Measurements from ENCODE around the gene SPEG.
"Not testable (repeated sequence)": the region's sequence is repeated elsewhere in the genome, so short reads cannot be mapped to it uniquely, and the experiment has no call there.

The SPEG gene

DNA sequence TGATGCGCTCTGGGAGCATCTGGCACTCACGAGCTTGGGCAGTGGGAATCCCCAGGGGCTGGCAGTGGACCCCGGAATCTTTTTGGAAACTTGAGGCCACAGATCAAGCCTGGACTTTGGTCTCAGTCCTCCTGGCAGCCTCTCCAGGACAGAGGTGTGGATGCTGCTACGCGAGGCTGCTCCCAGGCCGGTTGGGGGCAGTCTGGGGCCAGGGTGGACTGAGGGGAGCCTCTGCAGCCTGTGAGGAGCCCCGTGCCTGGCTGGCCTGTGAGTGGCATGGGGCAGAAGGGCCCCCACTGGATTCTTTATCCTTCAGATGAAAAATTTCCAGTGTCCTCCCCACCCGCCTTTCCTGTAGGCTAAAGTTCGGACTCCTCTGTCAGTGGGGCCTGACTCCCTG, 29.2 kb upstream of the SPEG start:
- no peak for DNase-seq (ENCODE audit: low read depth)

DNA sequence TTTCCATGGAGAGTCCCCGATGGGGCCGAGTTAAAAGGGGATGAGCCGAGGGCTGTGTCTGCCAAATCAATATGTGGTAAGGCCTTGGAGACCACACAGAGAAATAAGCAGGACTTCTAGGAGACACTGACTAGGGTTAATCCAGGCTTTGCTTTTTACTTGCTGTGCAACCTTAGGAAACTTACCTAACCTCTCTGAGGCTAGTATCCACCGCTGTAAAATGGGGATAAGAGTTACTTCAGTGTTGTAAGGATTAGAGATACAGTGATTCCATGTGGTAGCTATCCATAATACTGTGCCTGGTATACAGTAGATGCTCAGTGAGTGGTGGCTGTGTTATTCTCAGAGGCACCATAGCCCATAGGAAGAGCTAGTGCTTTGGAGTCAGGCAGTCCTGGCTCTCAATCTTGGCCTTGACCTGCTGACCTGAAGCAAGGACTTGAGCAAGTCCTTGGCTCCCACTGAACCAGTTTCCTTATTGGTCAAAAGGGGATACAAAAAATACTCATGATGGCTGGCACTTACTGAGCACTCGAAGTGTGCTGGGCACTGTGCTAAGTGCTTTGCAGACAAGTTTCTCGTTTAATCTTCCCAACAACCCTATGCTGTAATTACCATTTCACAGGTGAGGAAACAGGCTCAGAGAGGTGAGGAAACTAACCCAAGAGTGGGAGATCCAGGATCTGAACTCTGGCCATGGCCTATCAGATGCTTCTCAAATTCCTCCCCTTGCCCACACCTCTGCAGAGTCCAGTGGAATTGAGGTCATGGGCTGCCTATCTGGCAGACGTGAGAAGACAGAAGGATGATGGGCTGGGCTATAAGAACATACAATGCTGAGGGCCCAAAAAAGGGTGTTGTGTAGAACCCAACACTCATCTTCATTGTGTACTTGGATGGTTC, 28.4 kb upstream of the SPEG start:
- DNase-seq (ENCODE audit: low read depth) = no peak

DNA sequence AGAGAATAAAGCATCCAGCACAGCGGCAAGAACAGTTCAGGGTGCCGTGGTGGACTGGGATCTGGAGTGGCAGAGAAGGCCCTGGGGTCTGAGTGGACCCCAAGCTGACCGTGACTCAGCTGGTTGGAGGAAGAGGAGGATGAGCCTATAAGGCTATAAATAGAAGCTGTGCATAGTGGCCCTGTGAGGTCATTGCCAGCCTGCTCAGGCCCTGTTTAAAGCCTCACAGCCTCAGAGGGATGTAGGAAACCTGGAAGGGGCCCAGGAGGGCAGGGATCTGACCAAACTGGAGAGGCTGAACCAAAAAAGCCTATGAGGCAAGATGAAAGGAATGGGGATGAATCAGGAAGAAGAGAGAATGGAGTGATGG, 27.8 kb upstream of the SPEG start:
- peak; percentile 94 for DNase-seq (ENCODE audit: low read depth)

DNA sequence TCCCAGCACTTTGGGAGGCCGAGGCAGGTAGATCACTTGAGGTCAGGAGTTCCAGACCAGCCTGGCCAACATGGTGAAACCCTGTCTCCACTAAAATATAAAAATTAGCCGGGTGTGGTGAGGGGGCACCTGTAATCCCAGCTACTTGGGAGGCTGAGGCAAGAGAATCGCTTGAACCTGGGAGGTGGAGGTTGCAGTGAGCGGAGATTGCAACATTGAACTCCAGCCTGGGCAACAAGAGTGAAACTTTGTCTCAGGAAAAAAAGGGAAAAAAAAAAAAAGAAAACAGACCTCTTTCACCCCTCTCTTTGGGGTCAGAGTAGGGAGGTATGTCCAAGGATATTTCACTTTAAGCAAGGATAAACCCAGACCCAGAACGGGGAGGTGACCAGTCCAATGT, 27.3 kb upstream of the SPEG start:
- not testable (repeated sequence) for DNase-seq (ENCODE audit: low read depth)

DNA sequence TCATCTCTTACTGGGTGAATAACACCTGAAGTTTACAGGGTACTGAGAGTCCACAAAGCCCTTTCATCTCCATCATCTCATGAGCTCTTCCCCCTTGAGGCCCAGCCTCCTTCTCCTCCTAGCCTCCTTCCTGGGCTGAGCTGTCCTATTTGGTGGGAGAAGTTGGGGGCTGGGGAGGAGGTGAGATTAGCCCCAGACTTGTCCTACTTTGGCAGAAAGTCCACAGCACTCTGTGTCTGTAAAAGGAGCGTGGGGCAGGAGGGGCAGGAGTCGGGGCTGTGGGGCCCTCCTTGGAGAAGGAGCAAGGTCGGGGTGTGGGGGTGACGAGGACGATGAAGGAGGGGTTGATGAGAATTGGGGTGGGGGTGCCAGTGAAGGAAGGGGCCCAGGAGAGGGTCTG, 26.4 kb upstream of the SPEG start:
- DNase-seq (ENCODE audit: low read depth) = no peak

DNA sequence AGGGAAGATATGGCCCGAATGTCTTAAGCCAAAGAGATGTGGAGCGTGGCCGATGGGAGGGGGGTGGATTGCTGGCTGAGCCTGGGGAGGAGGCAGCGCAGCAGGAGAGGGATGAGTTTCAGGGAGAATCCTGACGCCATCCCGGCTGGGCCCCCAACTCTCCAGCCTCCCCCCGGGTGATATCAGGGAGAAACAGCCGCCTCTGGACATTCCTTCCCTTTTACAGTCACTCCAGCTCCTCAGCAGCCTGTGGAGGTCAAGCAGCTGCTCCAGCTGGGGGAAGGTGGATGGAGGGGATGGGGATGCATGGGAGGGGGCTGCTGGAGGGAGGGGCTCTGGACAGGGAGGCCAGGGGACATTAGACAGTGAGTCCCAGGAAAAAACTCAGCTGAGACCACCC, 26.0 kb upstream of the SPEG start:
- no peak for DNase-seq (ENCODE audit: low read depth)

DNA sequence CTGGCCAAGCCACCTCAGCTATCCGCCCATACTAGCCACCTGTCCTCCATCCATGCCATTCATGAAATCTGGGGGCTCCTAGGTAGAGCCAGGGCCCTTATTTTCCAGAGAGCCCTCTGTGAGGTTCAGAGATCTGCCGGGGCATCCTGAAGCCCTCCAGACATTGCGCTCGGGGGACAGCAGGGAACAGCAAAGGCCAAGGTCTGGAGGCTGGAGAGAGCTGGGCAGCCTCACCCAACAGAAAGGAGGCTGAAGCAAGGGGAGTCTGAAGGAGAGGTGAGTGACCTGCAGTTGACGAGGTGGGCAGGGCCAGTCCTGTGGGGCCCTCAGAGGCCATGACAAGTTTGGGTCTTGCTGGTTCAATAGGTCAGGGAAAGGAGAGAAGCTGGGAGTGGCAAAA, 25.0 kb upstream of the SPEG start:
- no peak for DNase-seq (ENCODE audit: low read depth)

DNA sequence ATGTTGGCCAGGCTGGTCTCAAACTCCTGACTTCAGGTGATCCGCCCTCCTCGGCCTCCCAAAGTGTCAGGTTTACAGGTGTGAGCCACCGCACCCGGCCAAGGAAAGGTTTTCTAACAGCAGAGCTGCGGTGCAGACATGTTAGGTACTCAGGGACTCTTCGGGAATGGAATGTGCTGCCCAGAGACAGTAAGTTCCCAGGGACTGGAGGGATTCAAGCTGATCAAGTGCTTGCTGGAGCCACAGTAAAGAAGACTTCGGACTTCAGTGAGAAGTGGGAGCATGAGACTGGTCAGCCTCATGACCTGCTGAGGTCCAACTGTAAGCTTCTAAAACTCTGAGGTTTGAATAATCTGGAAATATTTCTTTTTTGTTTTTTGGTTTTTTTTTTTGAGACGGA, 24.3 kb upstream of the SPEG start:
- no peak for DNase-seq (ENCODE audit: low read depth)

DNA sequence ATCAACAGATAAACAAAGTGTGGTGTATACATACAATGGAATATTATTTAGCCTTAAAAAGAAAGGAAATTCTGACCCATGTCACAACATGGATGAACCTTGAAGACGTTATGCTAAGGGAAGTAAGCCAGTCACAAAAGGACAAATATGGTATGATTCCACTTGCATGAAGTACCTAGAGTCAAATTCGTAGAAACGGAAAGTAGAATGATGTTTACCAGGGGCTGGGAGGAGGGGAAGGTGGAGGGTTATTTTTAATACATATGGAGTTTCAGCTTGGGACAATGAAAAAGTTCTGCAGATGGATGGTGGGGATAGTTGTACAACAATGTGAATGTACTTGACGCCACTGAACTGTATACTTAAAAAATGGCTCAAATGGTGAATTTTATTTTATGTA, 19.8 kb upstream of the SPEG start:
- DNase-seq (ENCODE audit: low read depth) = no peak

DNA sequence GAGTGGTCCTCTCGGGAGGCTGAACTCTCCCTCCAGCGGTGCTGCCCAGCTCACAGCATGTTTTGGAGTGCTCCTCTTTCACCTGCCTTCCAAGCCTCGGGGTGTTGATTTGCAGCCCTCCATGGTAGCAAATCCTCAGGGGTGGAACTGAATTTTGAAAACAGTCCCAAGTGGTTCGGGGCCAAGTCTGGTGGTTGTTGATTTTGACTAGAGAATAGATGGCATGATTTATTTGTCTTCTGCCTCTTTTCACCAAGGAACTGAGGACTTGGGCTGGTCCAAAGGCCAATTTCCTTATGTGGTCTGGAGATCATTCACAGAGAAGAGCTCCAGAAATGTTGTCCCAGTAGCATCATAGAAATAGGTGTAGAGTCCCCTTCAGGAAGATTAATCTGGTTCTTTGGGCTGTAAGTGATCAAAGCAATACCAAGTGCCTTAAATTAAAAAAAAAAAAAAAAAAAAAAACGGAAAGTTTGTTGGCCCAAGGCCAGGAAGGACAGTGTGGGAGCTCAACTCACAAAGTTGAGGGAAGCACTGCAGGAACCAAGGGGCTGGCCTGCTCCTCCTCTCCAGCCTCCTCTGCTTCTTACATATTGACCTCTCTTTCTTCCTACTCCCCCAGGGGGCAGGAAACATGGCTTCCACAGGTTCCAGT, 18.9 kb upstream of the SPEG start:
- DNase-seq (ENCODE audit: low read depth) = no peak

DNA sequence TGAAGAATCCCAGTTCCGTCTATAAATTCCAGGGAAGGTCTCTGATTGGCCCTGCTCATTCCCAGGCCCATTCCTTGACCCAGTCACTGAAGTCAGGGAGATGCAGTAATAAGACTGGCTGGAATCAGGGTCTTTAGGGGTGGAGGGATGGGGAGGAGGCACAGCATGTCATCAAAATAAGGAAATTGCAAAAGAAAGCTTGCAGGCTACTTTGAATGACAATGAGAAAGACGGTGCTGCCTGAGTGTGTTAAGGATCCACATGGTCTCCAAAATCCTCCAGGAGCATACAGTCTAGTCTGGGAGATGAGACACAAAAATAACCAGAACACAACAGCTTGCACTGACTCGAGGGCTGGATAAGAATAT, 18.4 kb upstream of the SPEG start:
- no peak for DNase-seq (ENCODE audit: low read depth)

DNA sequence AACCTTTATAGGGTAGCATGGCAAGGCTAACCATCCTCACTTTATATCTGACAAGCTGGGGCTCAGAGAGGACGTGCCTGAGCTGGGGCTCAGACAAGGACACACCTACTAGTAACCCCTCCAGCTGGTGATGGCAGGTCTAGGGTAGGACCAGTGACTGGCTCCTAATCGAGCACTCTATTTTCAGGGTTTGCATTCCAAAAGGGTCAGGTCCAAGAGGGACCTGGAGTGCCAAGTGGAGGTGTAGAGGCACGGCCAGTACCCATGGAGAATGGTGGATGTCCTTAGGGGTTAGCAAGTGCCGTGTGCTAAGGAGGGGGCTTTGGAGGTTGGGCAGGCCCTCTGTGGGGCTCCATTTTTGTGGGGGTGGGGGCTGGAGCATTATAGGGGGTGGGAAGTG, 17.7 kb upstream of the SPEG start:
- DNase-seq (ENCODE audit: low read depth) = no peak

DNA sequence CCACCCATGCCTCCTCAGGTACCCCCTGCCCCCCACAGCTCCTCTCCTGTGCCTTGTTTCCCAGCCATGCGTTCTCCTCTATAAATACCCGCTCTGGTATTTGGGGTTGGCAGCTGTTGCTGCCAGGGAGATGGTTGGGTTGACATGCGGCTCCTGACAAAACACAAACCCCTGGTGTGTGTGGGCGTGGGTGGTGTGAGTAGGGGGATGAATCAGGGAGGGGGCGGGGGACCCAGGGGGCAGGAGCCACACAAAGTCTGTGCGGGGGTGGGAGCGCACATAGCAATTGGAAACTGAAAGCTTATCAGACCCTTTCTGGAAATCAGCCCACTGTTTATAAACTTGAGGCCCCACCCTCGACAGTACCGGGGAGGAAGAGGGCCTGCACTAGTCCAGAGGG, 17.3 kb upstream of the SPEG start:
- no peak for DNase-seq (ENCODE audit: low read depth)

DNA sequence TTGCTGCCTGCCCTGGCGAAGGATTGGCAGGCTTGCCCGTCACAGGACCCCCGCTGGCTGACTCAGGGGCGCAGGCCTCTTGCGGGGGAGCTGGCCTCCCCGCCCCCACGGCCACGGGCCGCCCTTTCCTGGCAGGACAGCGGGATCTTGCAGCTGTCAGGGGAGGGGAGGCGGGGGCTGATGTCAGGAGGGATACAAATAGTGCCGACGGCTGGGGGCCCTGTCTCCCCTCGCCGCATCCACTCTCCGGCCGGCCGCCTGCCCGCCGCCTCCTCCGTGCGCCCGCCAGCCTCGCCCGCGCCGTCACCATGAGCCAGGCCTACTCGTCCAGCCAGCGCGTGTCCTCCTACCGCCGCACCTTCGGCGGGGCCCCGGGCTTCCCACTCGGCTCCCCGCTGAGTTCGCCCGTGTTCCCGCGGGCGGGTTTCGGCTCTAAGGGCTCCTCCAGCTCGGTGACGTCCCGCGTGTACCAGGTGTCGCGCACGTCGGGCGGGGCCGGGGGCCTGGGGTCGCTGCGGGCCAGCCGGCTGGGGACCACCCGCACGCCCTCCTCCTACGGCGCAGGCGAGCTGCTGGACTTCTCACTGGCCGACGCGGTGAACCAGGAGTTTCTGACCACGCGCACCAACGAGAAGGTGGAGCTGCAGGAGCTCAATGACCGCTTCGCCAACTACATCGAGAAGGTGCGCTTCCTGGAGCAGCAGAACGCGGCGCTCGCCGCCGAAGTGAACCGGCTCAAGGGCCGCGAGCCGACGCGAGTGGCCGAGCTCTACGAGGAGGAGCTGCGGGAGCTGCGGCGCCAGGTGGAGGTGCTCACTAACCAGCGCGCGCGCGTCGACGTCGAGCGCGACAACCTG, 16.3 kb upstream of the SPEG start, which contains the start of gene DES:
Gene DES, plus strand, starts transcription at position 223 of the 857 bp plus-strand sequence. Its CDS starts 86 bp downstream, at position 309.
- no peak for DNase-seq (ENCODE audit: low read depth)

DNA sequence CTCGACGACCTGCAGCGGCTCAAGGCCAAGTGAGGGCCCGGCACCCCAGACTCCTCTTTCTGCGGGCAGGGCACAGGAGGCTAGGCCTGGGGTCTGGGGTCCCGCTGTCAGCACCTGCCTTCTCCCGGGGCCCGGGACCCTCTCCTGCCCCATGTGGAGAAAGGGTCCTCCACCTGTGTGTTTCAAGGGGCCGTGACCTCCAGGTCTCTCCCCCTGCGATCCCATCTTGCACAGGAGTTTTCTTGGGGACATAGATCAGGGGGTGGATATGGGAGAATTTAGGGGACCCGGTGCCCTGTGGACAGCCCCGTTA, 15.7 kb upstream of the SPEG start:
- no peak for DNase-seq (ENCODE audit: low read depth)

DNA sequence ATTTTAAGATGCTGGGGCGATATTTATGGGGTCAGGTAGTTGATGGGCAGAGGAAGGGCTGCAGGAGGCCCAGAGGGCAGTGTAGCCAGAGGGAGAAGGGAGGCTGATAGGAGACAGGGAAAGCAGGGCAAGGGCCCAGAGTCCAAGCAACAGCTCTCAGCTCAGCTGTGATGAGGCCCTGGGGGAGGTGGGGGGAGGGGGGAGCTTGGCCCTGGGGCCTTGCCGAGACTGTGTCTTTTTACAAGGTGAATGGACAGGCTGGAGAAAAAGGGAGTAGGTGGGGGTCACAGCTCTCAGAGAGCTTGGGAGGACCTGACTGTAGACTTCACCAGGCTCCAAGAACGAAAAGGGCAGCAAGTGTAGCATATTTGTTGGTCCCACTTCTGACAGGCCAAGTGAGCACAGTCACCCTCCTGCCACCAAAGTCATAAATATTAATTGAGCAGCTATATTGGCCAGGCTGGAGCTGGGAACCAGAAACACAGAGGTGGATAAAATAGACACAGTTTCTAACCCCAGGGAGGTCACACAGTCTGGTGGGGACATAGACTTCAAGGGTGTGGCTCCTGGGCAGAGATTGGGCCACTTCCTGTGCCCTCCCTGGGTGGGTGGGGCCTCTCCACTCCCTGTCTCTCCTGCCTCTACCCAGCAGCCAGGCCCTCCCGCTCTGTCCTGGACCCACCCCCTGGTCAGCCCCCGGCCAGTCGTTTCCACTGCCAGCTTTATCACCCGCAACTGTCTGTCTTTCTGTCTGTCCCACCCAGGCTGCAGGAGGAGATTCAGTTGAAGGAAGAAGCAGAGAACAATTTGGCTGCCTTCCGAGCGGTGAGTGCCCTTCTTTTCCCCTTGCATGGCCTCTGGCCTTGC, 15.1 kb upstream of the SPEG start:
- DNase-seq (ENCODE audit: low read depth) = no peak

DNA sequence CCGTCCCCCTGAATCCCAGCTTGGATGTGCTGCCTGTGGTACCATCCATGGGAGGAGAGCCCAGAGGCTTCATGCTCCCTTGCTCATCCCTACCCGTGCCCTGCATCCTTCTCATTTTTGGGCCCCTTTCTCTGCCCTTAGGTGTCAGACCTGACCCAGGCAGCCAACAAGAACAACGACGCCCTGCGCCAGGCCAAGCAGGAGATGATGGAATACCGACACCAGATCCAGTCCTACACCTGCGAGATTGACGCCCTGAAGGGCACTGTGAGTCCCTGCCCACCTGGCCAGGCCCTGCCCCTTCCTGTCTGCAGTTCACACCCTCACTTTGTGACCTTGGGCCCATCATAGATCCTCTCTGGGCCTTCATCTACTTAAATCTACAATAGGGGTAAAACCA, 14.0 kb upstream of the SPEG start:
- no peak for DNase-seq (ENCODE audit: low read depth)

DNA sequence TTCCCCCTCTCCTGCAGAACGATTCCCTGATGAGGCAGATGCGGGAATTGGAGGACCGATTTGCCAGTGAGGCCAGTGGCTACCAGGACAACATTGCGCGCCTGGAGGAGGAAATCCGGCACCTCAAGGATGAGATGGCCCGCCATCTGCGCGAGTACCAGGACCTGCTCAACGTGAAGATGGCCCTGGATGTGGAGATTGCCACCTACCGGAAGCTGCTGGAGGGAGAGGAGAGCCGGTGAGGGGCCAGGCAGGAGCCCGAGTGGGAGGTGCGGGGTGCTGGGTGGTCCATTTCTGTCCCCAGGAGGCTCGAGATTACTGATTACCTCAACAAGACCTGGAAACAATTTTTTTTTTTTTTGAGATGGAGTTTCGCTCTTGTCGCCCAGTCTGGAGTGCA, 13.3 kb upstream of the SPEG start:
- DNase-seq (ENCODE audit: low read depth) = no peak

DNA sequence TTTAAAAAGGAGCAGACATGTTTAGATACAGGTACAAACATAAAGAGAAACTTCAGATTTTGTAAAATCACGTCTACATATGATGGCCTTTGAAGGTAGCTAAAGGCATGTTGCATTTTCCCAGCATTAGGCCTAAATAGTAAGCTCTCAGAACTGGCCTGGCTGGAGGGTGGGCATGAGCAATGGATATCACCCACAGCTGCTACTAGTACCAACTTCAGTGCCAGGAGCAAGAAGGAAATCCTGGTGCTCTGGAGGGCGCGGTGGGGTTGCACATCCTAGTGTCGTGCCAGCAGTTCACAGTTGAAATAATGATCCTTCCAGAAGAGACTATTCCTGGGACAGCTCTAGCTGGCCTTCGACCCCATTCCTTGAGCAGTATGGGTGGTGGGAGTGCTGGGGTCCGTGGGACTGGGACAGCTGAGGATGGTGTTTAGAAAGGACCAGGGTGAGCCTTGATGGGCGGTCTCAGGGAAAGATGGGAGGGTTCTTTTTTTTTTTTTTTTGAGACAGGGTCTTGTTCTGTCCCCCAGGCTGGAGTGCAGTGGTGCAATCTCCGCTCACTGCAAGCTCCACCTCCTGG, 11.6 kb upstream of the SPEG start:
- DNase-seq (ENCODE audit: low read depth) = no peak

DNA sequence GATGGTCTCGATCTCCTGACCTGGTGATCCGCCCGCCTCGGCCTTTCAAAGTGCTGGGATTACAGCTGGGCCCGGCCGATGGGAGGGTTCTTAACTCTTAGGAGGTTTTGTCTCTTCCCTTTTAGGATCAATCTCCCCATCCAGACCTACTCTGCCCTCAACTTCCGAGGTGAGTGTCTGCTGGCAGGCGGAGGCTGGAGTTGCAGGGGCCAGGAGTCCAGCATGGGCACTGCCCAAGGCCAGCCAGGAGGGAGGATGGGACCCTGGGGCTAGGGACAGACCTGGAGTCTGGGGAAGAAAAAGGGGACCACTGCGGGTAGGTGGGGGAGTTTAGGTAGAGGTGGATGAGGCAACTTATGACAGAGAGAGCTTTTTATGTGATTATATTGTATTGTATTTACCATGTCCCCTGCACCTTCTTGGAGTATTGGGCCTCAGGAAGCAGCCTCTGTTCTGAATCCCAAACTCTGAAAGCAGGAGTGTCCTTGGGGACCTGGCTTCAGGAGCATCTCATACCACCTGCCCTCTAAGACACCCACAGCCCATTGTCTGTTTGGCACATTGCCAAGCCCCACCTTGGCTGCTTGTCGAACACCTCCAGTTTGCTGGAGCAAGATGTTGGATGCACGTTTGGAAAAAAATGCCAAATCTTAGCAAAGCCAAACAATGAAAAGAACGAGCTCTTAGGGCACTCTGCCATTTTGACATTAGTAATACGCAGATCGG, 10.8 kb upstream of the SPEG start:
- no peak for DNase-seq (ENCODE audit: low read depth)

Data from GM04503 (cell line).